GM18909 (cell line): ENCODE results near the gene AMOT.

Experiments used
- ATAC-seq: cut with Tn5 transposase; IDR thresholded peaks from one replicate; pipeline ENCODE4 v1.9.1; 2021; ENCODE audit warnings: mild to moderate bottlenecking; ENCODE audit not compliant: unreplicated experiment, poor library complexity

AMOT gene

DNA sequence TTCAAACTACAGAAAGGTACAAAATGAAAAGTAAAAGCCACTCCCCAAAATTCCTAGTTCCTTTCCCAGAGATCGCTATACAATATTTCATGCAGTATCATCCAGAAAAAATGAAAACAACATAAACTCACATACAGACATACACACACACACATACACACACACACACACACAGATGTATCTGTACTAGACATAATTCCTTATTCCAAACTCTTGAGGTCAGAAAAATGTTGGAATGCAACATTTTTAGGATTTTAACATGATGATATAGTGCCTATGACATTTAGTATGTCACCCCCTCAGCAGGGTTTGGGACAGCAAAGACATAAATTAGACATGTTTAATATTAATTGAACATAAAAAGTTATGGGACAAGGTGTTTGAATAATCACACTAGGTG is 87.5 kb downstream of the AMOT start:
- no peak for ATAC-seq

DNA sequence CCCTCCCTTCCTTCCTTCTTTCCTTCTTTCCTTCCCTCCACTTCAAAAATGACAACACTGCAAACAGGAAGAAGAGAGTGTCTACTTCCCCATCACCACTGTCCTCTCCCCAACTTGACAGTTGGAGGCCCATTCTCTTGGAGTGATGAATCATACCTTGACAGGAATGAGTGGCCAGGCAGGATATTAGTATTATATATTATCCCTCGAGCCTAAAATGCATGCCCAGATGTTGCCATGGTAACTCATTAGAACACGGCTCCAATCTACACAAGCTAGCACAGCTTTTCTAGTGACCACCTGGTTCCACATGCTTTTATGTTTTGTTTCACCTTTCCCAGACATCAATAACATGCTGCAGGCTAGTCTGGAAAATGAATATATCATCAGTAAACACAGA is 89.6 kb downstream of the AMOT start:
- no peak for ATAC-seq

GRCh38 chrX:112746812-112747595 is 93.6 kb downstream of the AMOT start:
- ATAC-seq, result no peak

GRCh38 chrX:112738347-112739033 is 102.1 kb downstream of the AMOT start:
- ATAC-seq, result peak; percentile 65

GRCh38 chrX:112736310-112736709 is 104.3 kb downstream of the AMOT start:
- no peak for ATAC-seq

DNA sequence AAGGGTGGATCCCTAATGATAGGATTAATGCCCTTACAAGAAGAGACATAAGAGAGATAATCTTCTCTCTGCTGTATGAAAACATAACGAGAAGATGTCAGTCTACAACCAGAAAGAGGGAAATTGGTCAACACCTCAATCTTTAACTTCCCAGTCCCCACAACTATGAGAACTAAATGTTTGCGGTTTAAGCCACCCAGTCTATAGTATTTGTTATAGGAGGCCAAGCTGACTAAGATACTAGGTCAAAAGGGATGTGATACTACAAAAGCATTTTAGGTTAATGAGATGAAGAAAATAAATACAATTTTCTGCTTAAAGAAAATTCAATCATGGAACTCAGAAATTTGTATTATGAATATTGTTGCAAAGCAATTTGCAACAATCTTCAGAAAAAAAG is 105.5 kb downstream of the AMOT start:
- ATAC-seq, result no peak

- no peak for ATAC-seq
These were observed 106.3 kb downstream of the AMOT start for GRCh38 chrX:112734290-112734689.

DNA sequence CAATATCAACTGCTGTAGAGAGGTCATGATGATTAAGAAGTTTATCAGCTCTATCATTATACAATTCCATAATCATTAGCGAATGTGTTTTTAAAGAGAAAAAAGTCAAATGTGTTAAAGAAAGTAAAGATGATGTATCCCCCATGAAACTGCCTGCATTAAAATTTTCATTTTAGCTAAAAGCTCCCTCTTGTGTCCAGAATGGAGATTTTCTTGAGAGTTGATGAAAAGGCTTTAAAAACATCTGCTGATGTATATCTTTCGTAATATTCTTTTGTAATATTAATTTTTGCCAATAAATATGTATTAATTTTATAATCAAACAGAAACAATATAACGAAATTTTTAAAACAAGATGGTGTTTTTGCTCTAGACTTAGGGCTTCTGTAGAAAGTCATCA is 108.8 kb downstream of the AMOT start:
- no peak for ATAC-seq
